GM19372 (cell line): Measurements from ENCODE around the gene CNKSR1.
A peak's percentile ranks its signal among the peaks of the same experiment; 100 is the strongest.
"Not testable (repeated sequence)": the region's sequence is repeated elsewhere in the genome, so short reads cannot be mapped to it uniquely, and the experiment has no call there.

ENCODE experiments used
- ATAC-seq: cut with Tn5 transposase; IDR thresholded peaks from one replicate; pipeline ENCODE4 v1.9.1; 2021; ENCODE audit warnings: mild to moderate bottlenecking, low read depth, moderate library complexity; ENCODE audit not compliant: unreplicated experiment

The CNKSR1 gene

DNA sequence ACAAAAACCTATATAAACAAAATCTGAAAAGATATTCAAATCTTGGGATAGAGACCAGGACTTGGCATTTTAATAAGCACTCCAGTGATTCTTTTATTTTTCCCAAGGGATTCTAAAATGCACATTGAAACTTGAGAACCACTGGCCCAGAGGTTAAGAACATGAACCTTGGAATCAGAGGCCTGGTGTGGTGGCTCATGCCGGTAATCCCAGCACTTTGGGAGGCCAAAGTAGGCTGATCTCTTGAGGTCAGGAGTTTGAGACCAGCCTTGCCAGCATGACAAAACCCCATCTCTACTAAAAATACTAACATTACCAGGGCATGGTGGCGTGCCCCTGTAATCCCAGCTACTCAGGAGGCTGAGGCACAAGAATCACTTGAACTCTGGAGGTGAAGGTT is 43.8 kb downstream of the CNKSR1 start:
- no peak for ATAC-seq

DNA sequence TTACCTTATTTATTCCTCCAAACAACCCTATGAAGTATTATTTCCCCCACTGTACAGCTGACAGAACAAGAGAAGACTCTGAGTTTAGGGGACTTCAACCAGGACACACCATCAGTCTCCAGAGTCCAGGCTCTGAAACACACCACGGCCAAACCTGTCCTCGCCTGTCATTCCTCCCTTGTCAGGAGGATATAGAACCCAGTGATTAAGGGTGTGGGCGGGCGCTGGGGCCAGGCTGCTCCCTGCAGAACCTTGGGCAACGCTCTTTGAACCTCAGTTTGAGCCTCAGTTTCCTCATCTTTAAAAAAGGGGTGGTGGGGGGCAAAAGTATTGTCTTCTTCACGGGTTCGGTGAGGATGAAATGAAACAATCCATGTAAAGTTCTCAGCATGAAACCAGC is 47.3 kb downstream of the CNKSR1 start:
- no peak for ATAC-seq

DNA sequence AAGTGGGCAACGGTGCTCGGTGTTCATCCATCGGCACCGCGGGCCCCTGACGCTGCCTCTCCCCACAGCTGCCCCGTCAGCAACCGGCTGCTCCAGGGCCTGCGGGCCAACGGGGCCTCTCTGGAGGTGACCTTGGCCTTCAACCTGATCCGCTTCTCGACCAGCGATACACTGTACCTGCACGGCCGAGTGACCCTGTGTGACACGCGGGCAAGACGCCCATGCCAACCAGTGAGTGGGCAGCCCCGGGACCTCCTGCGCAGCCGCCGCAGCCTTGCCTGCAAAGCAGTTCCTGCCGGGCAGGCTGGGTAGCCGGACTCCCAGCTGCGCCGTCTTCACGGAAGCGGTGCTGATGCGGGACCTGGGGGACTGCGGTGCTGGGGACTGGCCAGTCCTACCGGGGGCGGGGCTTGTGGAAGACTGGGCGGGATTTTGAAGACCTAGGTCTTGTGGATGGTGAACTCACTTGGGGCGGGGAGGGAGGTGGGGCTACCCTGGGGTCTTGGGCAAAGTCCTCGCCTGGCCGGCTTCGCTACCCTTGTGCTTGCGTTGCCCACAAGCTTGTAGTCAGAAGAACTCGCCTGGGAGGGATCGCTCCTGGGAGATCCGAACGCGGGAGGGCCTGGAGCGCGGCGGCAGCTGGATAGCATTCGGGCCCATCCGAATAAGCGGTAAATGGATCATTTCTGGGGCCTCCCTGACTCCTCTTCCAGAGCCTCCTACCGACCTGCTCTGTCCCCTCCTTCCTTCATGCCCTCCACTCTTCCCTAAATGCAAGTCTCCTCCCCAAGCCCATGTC is 47.9 kb downstream of the CNKSR1 start:
- no peak for ATAC-seq

- not testable (repeated sequence) for ATAC-seq
Observed at GRCh38 chr1:26230682-26231081, 53.4 kb downstream of the CNKSR1 start.

DNA sequence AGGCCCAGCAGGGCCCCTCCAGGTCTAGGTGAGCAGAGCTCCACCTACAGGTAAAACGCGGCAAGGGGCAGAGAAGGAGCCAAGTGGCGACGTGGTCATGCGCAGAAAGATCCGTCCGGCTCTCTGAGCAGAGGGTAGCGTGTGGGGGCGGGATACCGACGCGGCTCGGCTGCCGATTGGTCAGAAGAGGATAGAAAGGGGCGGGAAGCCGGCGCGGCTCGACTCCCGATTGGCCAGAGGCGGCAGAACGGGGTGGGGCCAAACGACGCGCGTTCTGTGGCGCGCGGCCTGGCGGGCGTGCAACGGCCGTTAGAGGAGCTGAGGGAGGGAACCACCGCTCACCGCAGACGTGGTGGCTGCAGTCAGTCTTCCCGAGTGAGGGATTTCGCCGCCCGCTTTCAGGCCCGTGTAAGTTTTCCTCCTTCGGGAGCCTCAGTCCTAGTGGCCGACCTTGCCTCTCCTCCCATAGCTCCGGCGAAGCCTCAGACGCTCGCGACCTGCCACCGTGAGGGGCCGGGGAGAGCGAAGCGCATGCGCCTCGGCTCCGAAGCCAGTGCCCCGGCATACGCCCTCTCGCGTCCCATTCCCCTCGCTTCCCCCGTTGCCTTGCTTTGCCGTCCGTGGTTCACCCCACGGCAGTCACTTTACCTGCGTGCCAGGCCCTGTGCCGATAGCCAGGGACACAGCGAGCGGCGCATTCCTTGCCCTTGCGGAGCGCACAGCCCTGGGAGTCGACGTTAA is 56.8 kb downstream of the CNKSR1 start, which contains the start of gene CEP85:
TSS of gene CEP85 (plus strand) at position 298 of the 741 bp plus-strand sequence. CDS start 5,584 bp downstream, outside the sequence.
- ATAC-seq = peak; percentile 91

GRCh38 chr1:26234644-26235370 is 57.5 kb downstream of the CNKSR1 start:
- ATAC-seq = no peak

DNA sequence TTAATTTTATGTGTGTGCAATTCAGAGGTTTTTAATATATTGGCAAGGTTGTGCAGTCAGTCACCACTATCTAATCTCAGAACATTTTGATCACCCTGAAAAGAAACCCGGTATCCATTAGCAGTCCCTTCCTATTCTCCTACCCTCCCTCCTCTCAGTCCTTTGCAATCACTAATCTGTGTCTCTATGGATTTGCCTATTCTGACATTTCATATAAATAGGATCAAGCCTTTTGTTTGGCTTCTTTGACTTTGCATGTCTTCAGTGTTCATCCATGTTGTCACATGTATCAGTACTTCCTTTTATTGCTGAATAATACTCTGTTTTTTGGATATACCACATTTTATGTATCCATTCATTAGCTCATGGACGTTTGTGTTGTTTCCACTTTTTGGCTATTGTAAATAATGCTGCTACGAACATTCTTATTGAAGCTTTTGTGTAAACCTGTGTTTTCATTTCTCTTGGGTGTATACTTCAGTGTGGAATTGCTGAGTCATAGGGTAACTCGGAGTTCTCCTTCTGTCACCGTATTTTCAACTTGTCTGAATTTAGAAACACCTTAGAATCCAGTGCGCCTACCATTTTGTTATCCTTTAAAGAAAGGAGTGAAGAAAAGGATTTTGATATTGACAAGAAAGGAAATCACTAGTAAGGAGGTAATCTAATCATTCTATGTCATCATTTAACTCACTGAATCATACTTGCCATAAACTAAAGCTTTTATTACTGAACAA is 60.1 kb downstream of the CNKSR1 start:
- ATAC-seq = no peak
